HEK293T (cell line): ENCODE measurements around the gene CAPN9.

Experiments used
- FOXM1 ChIP-seq: fragments of 450-650 bp; IDR thresholded peaks from 2 replicates; pipeline ENCODE4 v1.6.1; 2017; ENCODE audit warnings: mild to moderate bottlenecking, borderline replicate concordance
- NFRKB ChIP-seq: fragments of 450-650 bp; IDR thresholded peaks from 2 replicates; pipeline ENCODE4 v1.6.1; 2016; ENCODE audit warnings: mild to moderate bottlenecking, moderate library complexity

DNA sequence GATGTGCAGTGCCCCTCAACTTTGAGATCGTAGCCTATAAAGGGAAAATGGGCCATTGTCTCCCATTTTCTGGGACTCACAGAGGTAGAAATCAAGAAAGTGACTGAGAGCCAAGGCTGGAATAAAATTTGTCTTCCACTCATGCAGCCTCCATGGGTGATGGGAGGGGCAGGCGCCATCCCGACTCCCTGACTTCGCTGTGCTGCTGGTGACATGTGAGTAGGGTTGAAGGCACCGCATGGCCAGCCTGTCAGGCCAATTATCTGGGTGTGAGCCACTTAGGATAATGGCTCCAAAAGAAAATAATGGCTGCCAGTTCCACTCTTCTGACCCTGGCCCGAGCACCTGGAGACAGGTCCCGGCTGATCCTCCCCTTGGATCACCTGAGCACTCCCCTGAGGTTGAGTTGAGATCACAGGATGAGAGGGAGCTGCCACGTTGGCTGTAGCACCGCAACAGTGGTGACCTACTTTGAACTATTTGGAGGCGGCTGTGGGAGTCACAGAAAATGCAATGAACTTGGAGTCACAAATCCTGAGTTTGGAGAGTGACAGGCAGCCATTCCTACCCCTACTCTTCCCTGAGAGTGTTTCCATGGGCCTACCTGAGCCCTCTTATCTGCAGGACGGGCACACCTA lies 26.3 kb downstream of the CAPN9 start:
- TF ChIP-seq FOXM1 (no peak), NFRKB (no peak)
